ENCODE results near the gene TLR9. TPM values are rescaled to one million over a fixed set of nuclear protein-coding genes. Genes with fewer than 3 reads are reported as not detected.
"Not testable (repeated sequence)": the region's sequence is repeated elsewhere in the genome, so short reads cannot be mapped to it uniquely, and the experiment has no call there.

TLR9 gene
- total RNA-seq, 1 donor = 0.21 TPM

- Histone ChIP-seq H3K27me3 (ENCODE audit: insufficient read depth, low read length) (no peaks in the 10 kb centered on the region), H3K4me3 (ENCODE audit: low read length) (no peak overlapping the region), H3K4me1 (ENCODE audit: insufficient read depth, low read length) (peaks cover 47% of the 10 kb centered on the region), H3K9me3 (ENCODE audit: low read depth, low read length) (no peaks in the 10 kb centered on the region)
Measured at GRCh38 chr3:52186729-52187128, 38.7 kb downstream of the TLR9 start.

- Histone ChIP-seq H3K9me3 (ENCODE audit: low read depth, low read length) (no peaks in the 10 kb centered on the region), H3K4me3 (ENCODE audit: low read length) (no peak overlapping the region), H3K4me1 (ENCODE audit: insufficient read depth, low read length) (peaks cover 47% of the 10 kb centered on the region), H3K27me3 (ENCODE audit: insufficient read depth, low read length) (no peaks in the 10 kb centered on the region)
Measured at GRCh38 chr3:52185837-52186236, 39.6 kb downstream of the TLR9 start.

- no peaks in the 10 kb centered on the region for H3K27me3 ChIP-seq (ENCODE audit: insufficient read depth, low read length)
- no peaks in the 10 kb centered on the region for H3K9me3 ChIP-seq (ENCODE audit: low read depth, low read length)
- H3K4me1 ChIP-seq (ENCODE audit: insufficient read depth, low read length) = peaks cover 42% of the 10 kb centered on the region
- H3K4me3 ChIP-seq (ENCODE audit: low read length) = no peak overlapping the region
Measured at GRCh38 chr3:52185311-52185710, 40.1 kb downstream of the TLR9 start.

GRCh38 chr3:52184690-52185089 lies 40.8 kb downstream of the TLR9 start:
- peaks cover 36% of the 10 kb centered on the region for H3K4me1 ChIP-seq (ENCODE audit: insufficient read depth, low read length)
- no peaks in the 10 kb centered on the region for H3K27me3 ChIP-seq (ENCODE audit: insufficient read depth, low read length)
- no peaks in the 10 kb centered on the region for H3K9me3 ChIP-seq (ENCODE audit: low read depth, low read length)
- H3K4me3 ChIP-seq (ENCODE audit: low read length) = no peak overlapping the region

GRCh38 chr3:52183786-52184445 lies 41.5 kb downstream of the TLR9 start:
- no peaks in the 10 kb centered on the region for H3K27me3 ChIP-seq (ENCODE audit: insufficient read depth, low read length)
- H3K4me1 ChIP-seq (ENCODE audit: insufficient read depth, low read length) = peaks cover 28% of the 10 kb centered on the region
- no peaks in the 10 kb centered on the region for H3K9me3 ChIP-seq (ENCODE audit: low read depth, low read length)
- no peak overlapping the region for H3K4me3 ChIP-seq (ENCODE audit: low read length)

- H3K27me3 ChIP-seq (ENCODE audit: insufficient read depth, low read length) = no peaks in the 10 kb centered on the region
- peaks cover 19% of the 10 kb centered on the region for H3K4me1 ChIP-seq (ENCODE audit: insufficient read depth, low read length)
- no peaks in the 10 kb centered on the region for H3K9me3 ChIP-seq (ENCODE audit: low read depth, low read length)
- no peak overlapping the region for H3K4me3 ChIP-seq (ENCODE audit: low read length)
Measured at GRCh38 chr3:52182691-52183090, 42.8 kb downstream of the TLR9 start.

GRCh38 chr3:52182196-52182595 lies 43.2 kb downstream of the TLR9 start:
- no peaks in the 10 kb centered on the region for H3K9me3 ChIP-seq (ENCODE audit: low read depth, low read length)
- H3K4me1 ChIP-seq (ENCODE audit: insufficient read depth, low read length) = peaks cover 16% of the 10 kb centered on the region
- H3K27me3 ChIP-seq (ENCODE audit: insufficient read depth, low read length) = no peaks in the 10 kb centered on the region
- H3K4me3 ChIP-seq (ENCODE audit: low read length) = no peak overlapping the region

GRCh38 chr3:52181543-52181942 lies 43.9 kb downstream of the TLR9 start:
- H3K4me1 ChIP-seq (ENCODE audit: insufficient read depth, low read length) = peaks cover 10% of the 10 kb centered on the region
- no peak overlapping the region for H3K4me3 ChIP-seq (ENCODE audit: low read length)
- no peaks in the 10 kb centered on the region for H3K27me3 ChIP-seq (ENCODE audit: insufficient read depth, low read length)
- H3K9me3 ChIP-seq (ENCODE audit: low read depth, low read length) = no peaks in the 10 kb centered on the region

GRCh38 chr3:52178537-52178936 lies 46.9 kb downstream of the TLR9 start:
- H3K4me1 ChIP-seq (ENCODE audit: insufficient read depth, low read length) = peaks cover 7% of the 10 kb centered on the region
- no peaks in the 10 kb centered on the region for H3K9me3 ChIP-seq (ENCODE audit: low read depth, low read length)
- no peaks in the 10 kb centered on the region for H3K27me3 ChIP-seq (ENCODE audit: insufficient read depth, low read length)
- H3K4me3 ChIP-seq (ENCODE audit: low read length) = no peak overlapping the region

- not testable (repeated sequence) for H3K4me1 ChIP-seq (ENCODE audit: insufficient read depth, low read length); H3K4me3 ChIP-seq (ENCODE audit: low read length); H3K9me3 ChIP-seq (ENCODE audit: low read depth, low read length); H3K27me3 ChIP-seq (ENCODE audit: insufficient read depth, low read length)
Measured at GRCh38 chr3:52178126-52178525, 47.3 kb downstream of the TLR9 start.

GRCh38 chr3:52177701-52178042 lies 47.8 kb downstream of the TLR9 start:
- H3K9me3 ChIP-seq (ENCODE audit: low read depth, low read length) = no peaks in the 10 kb centered on the region
- no peaks in the 10 kb centered on the region for H3K27me3 ChIP-seq (ENCODE audit: insufficient read depth, low read length)
- H3K4me1 ChIP-seq (ENCODE audit: insufficient read depth, low read length) = peaks cover 7% of the 10 kb centered on the region
- H3K4me3 ChIP-seq (ENCODE audit: low read length) = no peak overlapping the region

- H3K4me1 ChIP-seq (ENCODE audit: insufficient read depth, low read length) = peaks cover 7% of the 10 kb centered on the region
- no peaks in the 10 kb centered on the region for H3K27me3 ChIP-seq (ENCODE audit: insufficient read depth, low read length)
- H3K9me3 ChIP-seq (ENCODE audit: low read depth, low read length) = no peaks in the 10 kb centered on the region
- no peak overlapping the region for H3K4me3 ChIP-seq (ENCODE audit: low read length)
Measured at GRCh38 chr3:52176951-52177700, 48.3 kb downstream of the TLR9 start.

GRCh38 chr3:52176180-52176752 lies 49.2 kb downstream of the TLR9 start:
- H3K4me3 ChIP-seq (ENCODE audit: low read length) = no peak overlapping the region
- no peaks in the 10 kb centered on the region for H3K27me3 ChIP-seq (ENCODE audit: insufficient read depth, low read length)
- no peaks in the 10 kb centered on the region for H3K9me3 ChIP-seq (ENCODE audit: low read depth, low read length)
- H3K4me1 ChIP-seq (ENCODE audit: insufficient read depth, low read length) = peaks cover 7% of the 10 kb centered on the region

- Histone ChIP-seq H3K4me1 (ENCODE audit: insufficient read depth, low read length) (peaks cover 7% of the 10 kb centered on the region), H3K4me3 (ENCODE audit: low read length) (no peak overlapping the region), H3K27me3 (ENCODE audit: insufficient read depth, low read length) (no peaks in the 10 kb centered on the region), H3K9me3 (ENCODE audit: low read depth, low read length) (no peaks in the 10 kb centered on the region)
Measured at GRCh38 chr3:52175416-52176179, 49.8 kb downstream of the TLR9 start.

- Histone ChIP-seq H3K27me3 (ENCODE audit: insufficient read depth, low read length) (no peaks in the 10 kb centered on the region), H3K4me3 (ENCODE audit: low read length) (no peak overlapping the region), H3K4me1 (ENCODE audit: insufficient read depth, low read length) (peaks cover 7% of the 10 kb centered on the region)
Measured at GRCh38 chr3:52174896-52175295, 50.5 kb downstream of the TLR9 start.

More at GRCh38 chr3:52174896-52175295, 50.5 kb downstream of the TLR9 start:
- no peaks in the 10 kb centered on the region for H3K9me3 ChIP-seq (ENCODE audit: low read depth, low read length)
